ENCODE data around the gene COQ10A. TPM values are rescaled to one million over a fixed set of nuclear protein-coding genes. Genes with fewer than 3 reads are reported as not detected.
A peak's percentile ranks its signal among the peaks of the same experiment; 100 is the strongest.

The COQ10A gene
- total RNA-seq, 2 donors from 2014 or later = 15.9 to 17.6 TPM

DNA sequence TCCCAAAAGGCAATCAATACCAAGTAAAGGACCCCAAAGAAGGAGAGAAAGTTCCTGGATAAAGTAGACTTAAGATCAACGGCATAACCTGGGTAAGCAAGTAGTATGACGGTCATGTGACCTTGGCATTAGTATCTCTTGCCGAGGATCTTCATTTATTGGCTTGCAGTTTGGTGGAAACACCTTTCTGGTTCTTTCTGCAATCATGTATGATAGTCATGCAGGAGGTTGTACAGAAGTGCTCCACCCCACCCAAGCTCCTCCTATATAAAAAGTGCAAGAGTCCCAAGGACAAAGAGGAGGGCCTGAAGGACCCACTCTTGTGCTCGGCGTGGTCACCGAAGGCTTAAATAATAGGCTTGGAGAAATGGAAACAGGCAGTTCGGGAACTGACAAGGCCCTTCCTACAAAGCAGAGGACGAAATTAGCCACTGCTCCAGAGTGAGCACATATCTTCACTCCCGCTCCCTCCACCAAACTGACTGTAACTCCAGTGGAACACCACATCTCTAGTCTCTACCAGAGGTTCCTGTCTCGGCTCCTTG, 32.6 kb downstream of the COQ10A start:
- no peaks in the 10 kb centered on the region for H3K36me3 ChIP-seq
- no peaks in the 10 kb centered on the region for H3K9me3 ChIP-seq
- TF ChIP-seq, protein P1, sequence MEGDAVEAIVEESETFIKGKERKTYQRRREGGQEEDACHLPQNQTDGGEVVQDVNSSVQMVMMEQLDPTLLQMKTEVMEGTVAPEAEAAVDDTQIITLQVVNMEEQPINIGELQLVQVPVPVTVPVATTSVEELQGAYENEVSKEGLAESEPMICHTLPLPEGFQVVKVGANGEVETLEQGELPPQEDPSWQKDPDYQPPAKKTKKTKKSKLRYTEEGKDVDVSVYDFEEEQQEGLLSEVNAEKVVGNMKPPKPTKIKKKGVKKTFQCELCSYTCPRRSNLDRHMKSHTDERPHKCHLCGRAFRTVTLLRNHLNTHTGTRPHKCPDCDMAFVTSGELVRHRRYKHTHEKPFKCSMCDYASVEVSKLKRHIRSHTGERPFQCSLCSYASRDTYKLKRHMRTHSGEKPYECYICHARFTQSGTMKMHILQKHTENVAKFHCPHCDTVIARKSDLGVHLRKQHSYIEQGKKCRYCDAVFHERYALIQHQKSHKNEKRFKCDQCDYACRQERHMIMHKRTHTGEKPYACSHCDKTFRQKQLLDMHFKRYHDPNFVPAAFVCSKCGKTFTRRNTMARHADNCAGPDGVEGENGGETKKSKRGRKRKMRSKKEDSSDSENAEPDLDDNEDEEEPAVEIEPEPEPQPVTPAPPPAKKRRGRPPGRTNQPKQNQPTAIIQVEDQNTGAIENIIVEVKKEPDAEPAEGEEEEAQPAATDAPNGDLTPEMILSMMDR (IDR thresholded peaks at IDR 0.05) = no peak
- no peak for TF ChIP-seq POLR2A (IDR thresholded peaks at IDR 0.05)
- no peak for TF ChIP-seq POLR2AphosphoS5 (IDR thresholded peaks at IDR 0.05)
- H3K4me3 ChIP-seq = peak overlapping the region; percentile 86 to 91
- H3K27ac ChIP-seq = peak overlapping the region; percentile 92 to 95
- peak; percentile 7 for DNase-seq (ENCODE audit: low spot score)
- peaks cover 15% of the 10 kb centered on the region for H3K4me1 ChIP-seq (replicated peaks)
- 1% methylated on average over 10 of the region's 10 CpGs for WGBS
- no peaks in the 10 kb centered on the region for H3K27me3 ChIP-seq (replicated peaks; ENCODE audit: insufficient read depth)
- intact Hi-C loops (cut with DNase I) = no loop called here

DNA sequence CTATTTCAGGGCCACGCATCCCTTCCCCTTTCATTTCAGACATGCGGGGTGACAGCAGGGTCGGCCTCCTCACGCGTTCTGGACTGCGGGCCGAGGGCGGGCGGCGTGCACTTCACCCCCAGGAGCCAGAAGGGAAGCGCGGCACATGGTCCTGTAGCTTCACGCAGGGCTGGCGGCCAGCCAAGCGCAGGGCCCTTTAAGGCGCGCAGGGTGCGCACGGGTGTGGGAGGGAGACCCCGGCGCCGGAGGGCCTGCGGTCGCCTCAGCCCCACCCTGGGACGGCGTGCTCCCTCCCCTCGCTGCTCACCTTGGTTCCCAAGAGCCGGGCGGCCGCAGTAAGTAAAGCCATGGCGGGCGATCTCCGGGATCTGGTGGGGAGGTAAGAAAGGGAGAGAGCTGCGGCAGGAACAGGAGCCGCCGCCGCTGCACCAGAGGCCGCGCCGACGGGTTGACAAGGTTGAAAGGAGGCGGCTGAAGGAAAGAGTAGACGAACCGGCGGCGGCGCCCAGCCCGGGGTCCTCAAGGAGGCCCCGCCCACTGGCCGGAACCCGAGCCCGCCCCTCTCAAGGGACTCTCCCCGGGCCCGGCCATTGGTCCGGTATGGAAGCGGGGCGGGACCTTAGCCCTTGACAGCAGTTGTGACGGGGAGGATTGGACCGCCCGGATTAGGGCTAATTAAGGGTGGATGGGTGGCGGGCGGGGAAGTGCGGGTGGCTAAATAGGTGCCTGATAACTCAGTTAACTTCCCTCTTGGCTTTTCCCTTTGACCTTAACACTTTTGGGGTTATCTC, 33.3 kb downstream of the COQ10A start, which contains the start of gene CS:
TSS of gene CS (minus strand) at position 478 of the 791 bp plus-strand sequence. CDS start at position 349, 129 bp downstream.
- under 1% methylated on average over 63 of the region's 63 CpGs for WGBS
- Histone ChIP-seq H3K9me3 (no peaks in the 10 kb centered on the region), H3K4me3 (peak within 1 kb of the TSS; percentile 86 to 91), H3K4me1 (replicated peaks) (peaks cover 15% of the 10 kb centered on the region), H3K27ac (peak within 1 kb of the TSS; percentile 92 to 95), H3K27me3 (replicated peaks; ENCODE audit: insufficient read depth) (no peaks in the 10 kb centered on the region), H3K36me3 (no peaks in the 10 kb centered on the region)
- peak; percentile 62 for TF ChIP-seq POLR2A (IDR thresholded peaks at IDR 0.05)
- TF ChIP-seq, protein P1 (IDR thresholded peaks at IDR 0.05) = no peak
- peak; percentile 95 for TF ChIP-seq POLR2AphosphoS5 (IDR thresholded peaks at IDR 0.05)
- peak; percentile 99 for DNase-seq (ENCODE audit: low spot score)
- intact Hi-C loops (cut with DNase I) = no loop called here

DNA sequence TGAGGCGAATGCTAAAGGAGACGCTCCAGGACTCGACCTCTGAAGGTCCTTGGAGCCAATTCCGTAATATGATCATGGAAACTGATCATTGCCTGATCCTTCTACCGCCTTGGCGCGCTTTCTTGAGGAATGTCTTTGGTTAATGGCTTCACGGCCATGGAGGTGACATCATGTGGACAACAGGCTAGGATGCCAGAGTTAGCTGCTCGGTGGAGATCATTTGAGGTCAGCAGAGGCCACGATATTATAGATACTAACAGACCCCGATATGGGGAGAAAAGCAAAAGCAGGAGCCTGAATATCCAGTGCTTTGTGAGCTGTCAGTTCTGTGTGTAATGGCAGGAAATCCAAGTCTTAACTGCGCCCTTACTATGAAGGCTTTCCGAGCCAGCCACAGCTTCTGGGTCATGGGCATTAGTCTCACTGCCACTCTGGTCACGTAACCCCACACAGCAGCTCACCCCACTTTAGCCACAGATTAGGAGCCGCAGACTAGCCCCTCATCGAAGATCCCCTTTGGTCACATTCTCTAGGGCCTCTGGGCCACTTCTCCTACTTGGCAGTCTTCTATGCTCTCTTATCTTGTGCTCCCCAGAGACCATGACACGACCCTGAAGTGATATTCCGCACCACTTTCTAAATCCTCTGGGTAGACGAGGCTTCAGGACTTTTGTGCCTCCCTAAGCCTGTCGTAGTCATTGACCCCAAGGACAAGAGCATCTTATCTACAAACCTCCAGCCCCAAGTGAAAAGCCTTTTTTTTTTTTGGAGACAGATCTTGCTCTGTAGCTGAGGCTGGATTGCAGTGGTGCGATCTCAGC, 34.1 kb downstream of the COQ10A start:
- no peak for DNase-seq (ENCODE audit: low spot score)
- H3K9me3 ChIP-seq = no peaks in the 10 kb centered on the region
- peak overlapping the region; percentile 92 to 95 for H3K27ac ChIP-seq
- no peaks in the 10 kb centered on the region for H3K36me3 ChIP-seq
- no peak for TF ChIP-seq POLR2AphosphoS5 (IDR thresholded peaks at IDR 0.05)
- TF ChIP-seq, protein P1 (IDR thresholded peaks at IDR 0.05) = no peak
- TF ChIP-seq POLR2A (IDR thresholded peaks at IDR 0.05) = no peak
- peak overlapping the region; percentile 86 to 91 for H3K4me3 ChIP-seq
- 37% methylated on average over 21 of the region's 21 CpGs for WGBS
- H3K4me1 ChIP-seq (replicated peaks) = peaks cover 15% of the 10 kb centered on the region
- H3K27me3 ChIP-seq (replicated peaks; ENCODE audit: insufficient read depth) = no peaks in the 10 kb centered on the region
- intact Hi-C loops (cut with DNase I) = no loop called here

DNA sequence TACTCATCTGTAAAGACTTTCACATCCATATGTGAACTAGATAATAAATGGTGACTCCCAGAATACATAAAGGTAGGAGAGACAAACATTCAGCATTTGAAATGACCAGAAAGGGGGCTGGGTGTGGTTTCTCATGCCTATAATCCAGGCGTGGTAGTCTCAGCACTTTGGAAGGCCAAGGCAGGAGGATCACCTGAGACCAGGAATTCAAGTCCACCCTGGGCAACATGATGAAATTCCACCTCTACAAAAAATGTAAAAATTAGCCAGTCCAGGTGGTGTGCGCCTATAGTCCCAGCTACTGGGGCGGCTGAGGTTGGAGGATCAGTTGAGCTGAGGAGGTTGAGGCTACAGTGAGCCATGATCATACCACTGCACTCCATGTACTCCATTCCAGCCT, 37.5 kb downstream of the COQ10A start:
- intact Hi-C loops (cut with DNase I) = no loop called here
- TF ChIP-seq, protein P1 (IDR thresholded peaks at IDR 0.05) = no peak
- TF ChIP-seq POLR2AphosphoS5 (IDR thresholded peaks at IDR 0.05) = no peak
- TF ChIP-seq POLR2A (IDR thresholded peaks at IDR 0.05) = no peak
- Histone ChIP-seq H3K27ac (no peak overlapping the region), H3K27me3 (replicated peaks; ENCODE audit: insufficient read depth) (no peaks in the 10 kb centered on the region), H3K4me3 (no peak overlapping the region), H3K36me3 (no peaks in the 10 kb centered on the region), H3K4me1 (replicated peaks) (peaks cover 5% of the 10 kb centered on the region), H3K9me3 (no peaks in the 10 kb centered on the region)
- DNase-seq (ENCODE audit: low spot score) = no peak
- WGBS = 91% methylated on average over 3 of the region's 3 CpGs
